ENCODE measurements around the gene THSD7B.

- TF ChIP-seq PAXIP1 (CRISPR knock-in tag; conservative IDR thresholded peaks at IDR 0.05) (no peak), ZNF274 (CRISPR knock-in tag; IDR thresholded peaks at IDR 0.05) (no peak), ZNF441 (CRISPR knock-in tag; IDR thresholded peaks at IDR 0.05; ENCODE audit: borderline replicate concordance) (no peak), CTCF (CRISPR knock-in tag; IDR thresholded peaks at IDR 0.05) (no peak), ZNF331 (CRISPR knock-in tag; IDR thresholded peaks at IDR 0.05) (no peak), CBFB (CRISPR knock-in tag; IDR thresholded peaks at IDR 0.05) (no peak), RFX5 (IDR thresholded peaks at IDR 0.05; ENCODE audit: low read depth, low read length) (no peak), PATZ1 (CRISPR knock-in tag; IDR thresholded peaks at IDR 0.05) (no peak), SP2 (CRISPR knock-in tag; IDR thresholded peaks at IDR 0.05) (no peak), EZH2 (conservative IDR thresholded peaks at IDR 0.05; ENCODE audit: low read depth, low read length) (no peak), KAT7 (CRISPR knock-in tag; IDR thresholded peaks at IDR 0.05; ENCODE audit: borderline replicate concordance) (no peak)
Observed at GRCh38 chr2:136769871-136770270, 4.5 kb downstream of the THSD7B start.

Data from HepG2 (cell line).